ENCODE measurements around the gene SYNDIG1L. TPM values are rescaled to one million over a fixed set of nuclear protein-coding genes. Genes with fewer than 3 reads are reported as not detected.

SYNDIG1L gene
- total RNA-seq, 1 experiment from 2014 or later, result not detected

DNA sequence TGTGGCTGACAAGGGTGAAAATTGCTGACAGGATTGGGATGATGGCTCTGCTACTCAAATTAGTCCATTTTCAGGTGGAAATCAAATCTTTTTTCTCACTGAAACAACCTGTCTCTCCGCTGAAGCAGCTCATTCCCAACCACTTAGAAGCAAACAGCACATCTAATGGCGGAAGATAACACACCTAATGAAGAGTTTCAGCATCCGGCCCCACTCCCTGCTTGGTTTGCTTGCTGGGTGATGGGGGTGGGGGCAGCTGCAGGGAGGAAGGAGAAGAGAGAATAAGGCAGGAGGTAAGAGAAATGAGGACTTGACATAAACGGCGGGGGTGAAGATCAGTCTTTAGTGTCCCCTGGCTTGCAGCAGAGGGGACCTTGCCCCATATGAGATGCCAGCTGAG, 4.0 kb downstream of the SYNDIG1L start:
- H3K27ac ChIP-seq, result no peak overlapping the region
- H3K4me1 ChIP-seq (replicated peaks), result no peaks in the 10 kb centered on the region
- H3K27me3 ChIP-seq (replicated peaks), result peaks cover 21% of the 10 kb centered on the region
- H3K4me3 ChIP-seq, result no peak overlapping the region
- H3K9me3 ChIP-seq (replicated peaks), result no peaks in the 10 kb centered on the region
- H3K36me3 ChIP-seq, result no peaks in the 10 kb centered on the region
- no peak for DNase-seq (ENCODE audit: low read depth in 1 of 2, low spot score in 2 of 2)

GRCh38 chr14:74419086-74419485, 6.9 kb downstream of the SYNDIG1L start:
- no peaks in the 10 kb centered on the region for H3K36me3 ChIP-seq
- H3K4me3 ChIP-seq, result no peak overlapping the region
- peaks cover 23% of the 10 kb centered on the region for H3K27me3 ChIP-seq (replicated peaks)
- no peak overlapping the region for H3K27ac ChIP-seq
- no peak for DNase-seq (ENCODE audit: low read depth in 1 of 2, low spot score in 2 of 2)
- H3K9me3 ChIP-seq (replicated peaks), result no peaks in the 10 kb centered on the region
- H3K4me1 ChIP-seq (replicated peaks), result no peaks in the 10 kb centered on the region

DNA sequence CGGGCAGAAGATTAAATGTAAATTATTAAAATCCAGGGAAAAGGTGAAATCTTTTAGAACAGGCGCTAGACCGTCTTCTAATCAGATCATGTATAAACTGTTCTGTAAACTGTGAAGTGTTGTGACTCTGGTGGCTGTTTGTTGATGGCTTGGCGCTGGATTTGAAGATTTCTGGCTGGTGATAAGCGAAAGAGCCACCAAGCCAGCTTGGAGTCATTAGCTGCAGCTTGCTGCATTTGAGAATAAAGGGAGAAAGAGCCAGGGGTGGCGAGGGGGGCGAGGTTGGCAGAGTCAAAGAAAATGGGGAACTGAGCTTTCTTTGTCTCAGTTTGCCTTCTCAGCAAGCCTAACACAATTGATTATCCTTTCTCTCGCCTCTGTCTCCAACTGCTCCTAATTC, 8.0 kb downstream of the SYNDIG1L start:
- H3K4me1 ChIP-seq (replicated peaks), result no peaks in the 10 kb centered on the region
- H3K9me3 ChIP-seq (replicated peaks), result no peaks in the 10 kb centered on the region
- no peaks in the 10 kb centered on the region for H3K36me3 ChIP-seq
- no peak for DNase-seq (ENCODE audit: low read depth in 1 of 2, low spot score in 2 of 2)
- H3K4me3 ChIP-seq, result no peak overlapping the region
- no peak overlapping the region for H3K27ac ChIP-seq
- H3K27me3 ChIP-seq (replicated peaks), result peaks cover 23% of the 10 kb centered on the region

DNA sequence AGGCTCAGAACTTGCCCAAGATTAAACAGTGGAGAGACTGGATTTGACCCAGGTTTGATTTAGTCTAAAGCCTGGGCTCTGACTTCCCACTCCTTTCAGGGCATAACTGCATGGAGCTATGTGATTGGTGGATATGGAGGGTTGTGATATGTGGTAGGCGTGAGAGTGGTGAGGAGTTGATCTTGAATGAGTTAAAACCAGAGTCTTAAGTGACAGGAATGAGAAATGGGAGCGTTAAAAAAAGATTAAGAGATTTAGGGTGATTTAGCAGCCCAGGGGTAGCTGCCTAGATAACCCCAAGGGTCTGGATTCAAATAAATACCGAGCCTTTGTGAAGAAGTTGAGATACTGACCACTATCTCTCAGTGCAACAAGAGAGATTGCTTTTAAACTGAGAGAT, 8.4 kb downstream of the SYNDIG1L start:
- Histone ChIP-seq H3K4me1 (replicated peaks) (no peaks in the 10 kb centered on the region), H3K9me3 (replicated peaks) (no peaks in the 10 kb centered on the region), H3K36me3 (no peaks in the 10 kb centered on the region), H3K27ac (no peak overlapping the region), H3K4me3 (no peak overlapping the region), H3K27me3 (replicated peaks) (peaks cover 23% of the 10 kb centered on the region)
- DNase-seq (ENCODE audit: low read depth in 1 of 2, low spot score in 2 of 2), result no peak

DNA sequence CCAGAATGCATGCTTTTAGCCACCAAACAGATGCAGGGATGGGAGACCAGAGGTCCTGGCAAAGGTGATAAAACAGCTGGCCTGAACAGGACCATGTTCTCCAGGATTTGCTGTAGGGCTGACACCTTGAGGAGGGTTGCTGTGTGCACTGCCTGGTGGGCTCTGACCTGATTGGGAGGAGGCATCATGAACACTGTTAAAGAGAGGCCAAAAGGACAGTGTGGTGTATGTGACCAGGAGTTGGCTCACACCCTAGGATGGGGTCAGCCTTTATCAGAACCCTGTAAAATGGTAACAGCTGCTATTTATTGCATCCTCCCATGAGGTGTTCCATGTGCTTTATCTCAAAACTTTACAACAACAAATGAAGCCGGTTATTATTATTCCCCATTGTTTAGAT, 8.8 kb downstream of the SYNDIG1L start:
- Histone ChIP-seq H3K27ac (no peak overlapping the region), H3K27me3 (replicated peaks) (peaks cover 23% of the 10 kb centered on the region), H3K9me3 (replicated peaks) (no peaks in the 10 kb centered on the region), H3K4me1 (replicated peaks) (no peaks in the 10 kb centered on the region), H3K36me3 (no peaks in the 10 kb centered on the region), H3K4me3 (no peak overlapping the region)
- no peak for DNase-seq (ENCODE audit: low read depth in 1 of 2, low spot score in 2 of 2)

- H3K4me3 ChIP-seq, result no peak overlapping the region
- H3K9me3 ChIP-seq (replicated peaks), result no peaks in the 10 kb centered on the region
- H3K27ac ChIP-seq, result no peak overlapping the region
- peaks cover 19% of the 10 kb centered on the region for H3K27me3 ChIP-seq (replicated peaks)
- no peaks in the 10 kb centered on the region for H3K36me3 ChIP-seq
- no peak for DNase-seq (ENCODE audit: low read depth in 1 of 2, low spot score in 2 of 2)
- H3K4me1 ChIP-seq (replicated peaks), result no peaks in the 10 kb centered on the region
Observed at GRCh38 chr14:74415115-74415437, 10.9 kb downstream of the SYNDIG1L start.

DNA sequence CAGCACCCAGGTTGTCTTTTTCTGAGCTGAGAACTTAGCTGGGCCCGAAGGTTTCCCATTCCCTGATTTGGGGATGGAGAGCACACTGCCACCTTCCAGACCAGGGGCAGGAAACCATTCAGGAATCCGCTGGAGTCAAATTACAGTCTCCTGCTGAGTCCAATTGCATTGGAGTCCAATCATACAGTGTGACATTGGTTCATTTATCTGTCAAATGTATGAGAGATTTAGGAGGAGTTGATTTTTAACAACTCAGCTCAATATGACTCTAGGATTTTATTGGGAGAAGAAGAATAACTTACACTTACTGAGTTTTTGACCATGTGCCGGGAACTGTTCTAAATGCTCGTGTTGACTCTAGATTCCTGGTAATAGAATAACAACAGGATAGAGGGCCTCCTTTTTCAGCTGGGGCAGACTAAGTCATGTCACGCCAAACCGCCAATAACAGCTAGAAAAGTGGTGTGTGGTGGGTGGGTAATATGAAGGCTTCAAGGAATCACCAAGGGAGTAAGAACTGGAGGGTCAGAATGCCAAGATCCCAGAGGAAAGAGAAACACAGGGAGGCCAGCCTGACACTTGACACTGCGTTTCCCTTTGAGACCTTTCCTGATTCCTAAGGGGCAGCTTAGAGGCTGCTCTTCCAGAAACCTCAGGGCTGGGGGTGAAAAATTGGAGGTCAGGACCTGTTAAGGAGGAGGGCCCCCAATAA, 11.5 kb downstream of the SYNDIG1L start:
- no peak overlapping the region for H3K27ac ChIP-seq
- H3K36me3 ChIP-seq, result no peaks in the 10 kb centered on the region
- peaks cover 19% of the 10 kb centered on the region for H3K27me3 ChIP-seq (replicated peaks)
- no peak overlapping the region for H3K4me3 ChIP-seq
- DNase-seq (ENCODE audit: low read depth in 1 of 2, low spot score in 2 of 2), result no peak
- no peaks in the 10 kb centered on the region for H3K4me1 ChIP-seq (replicated peaks)
- no peaks in the 10 kb centered on the region for H3K9me3 ChIP-seq (replicated peaks)

DNA sequence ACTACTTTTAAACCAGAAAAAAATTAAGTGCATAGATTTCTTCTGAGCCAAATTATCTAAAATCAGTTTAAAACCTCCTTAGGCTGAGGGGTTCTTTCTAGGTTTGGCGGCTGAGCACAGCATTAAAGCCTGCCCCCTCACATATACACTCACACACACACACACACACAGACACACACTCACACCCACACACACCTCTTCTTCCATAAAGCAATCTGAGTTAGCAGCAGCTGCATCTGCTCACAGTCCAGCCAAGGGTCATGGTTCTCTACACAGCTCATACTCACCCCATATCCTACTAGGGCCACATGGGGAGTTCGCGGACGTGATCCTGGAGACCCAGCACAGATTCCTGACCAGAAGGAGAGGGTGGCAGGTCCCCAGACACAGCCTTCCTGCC, 12.4 kb downstream of the SYNDIG1L start:
- Histone ChIP-seq H3K4me3 (no peak overlapping the region), H3K27ac (no peak overlapping the region), H3K27me3 (replicated peaks) (peaks cover 19% of the 10 kb centered on the region), H3K4me1 (replicated peaks) (no peaks in the 10 kb centered on the region), H3K36me3 (no peaks in the 10 kb centered on the region), H3K9me3 (replicated peaks) (no peaks in the 10 kb centered on the region)
- no peak for DNase-seq (ENCODE audit: low read depth in 1 of 2, low spot score in 2 of 2)

DNA sequence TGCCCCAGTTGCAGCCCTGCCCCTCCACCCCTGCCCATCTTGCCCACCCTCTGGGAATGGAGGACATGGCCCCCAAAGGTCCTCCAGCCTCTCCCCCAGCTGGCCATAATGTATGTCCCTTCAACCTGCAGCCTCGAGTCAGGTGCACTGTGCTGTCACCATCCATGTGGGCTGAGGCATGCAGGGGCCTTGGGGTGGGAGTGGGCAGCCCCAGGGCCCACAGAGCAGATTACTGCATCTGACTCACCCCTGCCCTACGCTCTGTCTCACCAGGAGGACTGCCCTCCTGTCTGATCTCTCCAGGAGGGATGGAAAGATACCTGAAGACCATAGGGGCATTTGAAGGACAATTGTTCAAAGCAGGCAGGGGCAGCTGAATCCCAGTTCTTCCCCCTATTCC, 13.3 kb downstream of the SYNDIG1L start:
- no peaks in the 10 kb centered on the region for H3K36me3 ChIP-seq
- no peak for DNase-seq (ENCODE audit: low read depth in 1 of 2, low spot score in 2 of 2)
- peaks cover 10% of the 10 kb centered on the region; the same call in 1 of the 2 replicates for H3K27me3 ChIP-seq (replicated peaks)
- H3K9me3 ChIP-seq (replicated peaks), result no peaks in the 10 kb centered on the region
- H3K4me3 ChIP-seq, result no peak overlapping the region
- no peaks in the 10 kb centered on the region for H3K4me1 ChIP-seq (replicated peaks)
- H3K27ac ChIP-seq, result no peak overlapping the region

- no peak overlapping the region for H3K27ac ChIP-seq
- no peaks in the 10 kb centered on the region for H3K36me3 ChIP-seq
- H3K4me1 ChIP-seq (replicated peaks), result no peaks in the 10 kb centered on the region
- H3K9me3 ChIP-seq (replicated peaks), result no peaks in the 10 kb centered on the region
- H3K27me3 ChIP-seq (replicated peaks), result peaks cover 7% of the 10 kb centered on the region; the same call in 1 of the 2 replicates
- H3K4me3 ChIP-seq, result no peak overlapping the region
- no peak for DNase-seq (ENCODE audit: low read depth in 1 of 2, low spot score in 2 of 2)
Observed at GRCh38 chr14:74411671-74412070, 14.3 kb downstream of the SYNDIG1L start.

- no peak overlapping the region for H3K27ac ChIP-seq
- H3K4me1 ChIP-seq (replicated peaks), result no peaks in the 10 kb centered on the region
- H3K27me3 ChIP-seq (replicated peaks), result peaks cover 1% of the 10 kb centered on the region
- H3K4me3 ChIP-seq, result no peak overlapping the region
- no peaks in the 10 kb centered on the region for H3K36me3 ChIP-seq
- H3K9me3 ChIP-seq (replicated peaks), result no peaks in the 10 kb centered on the region
- no peak for DNase-seq (ENCODE audit: low read depth in 1 of 2, low spot score in 2 of 2)
Observed at GRCh38 chr14:74409441-74409840, 16.6 kb downstream of the SYNDIG1L start.

DNA sequence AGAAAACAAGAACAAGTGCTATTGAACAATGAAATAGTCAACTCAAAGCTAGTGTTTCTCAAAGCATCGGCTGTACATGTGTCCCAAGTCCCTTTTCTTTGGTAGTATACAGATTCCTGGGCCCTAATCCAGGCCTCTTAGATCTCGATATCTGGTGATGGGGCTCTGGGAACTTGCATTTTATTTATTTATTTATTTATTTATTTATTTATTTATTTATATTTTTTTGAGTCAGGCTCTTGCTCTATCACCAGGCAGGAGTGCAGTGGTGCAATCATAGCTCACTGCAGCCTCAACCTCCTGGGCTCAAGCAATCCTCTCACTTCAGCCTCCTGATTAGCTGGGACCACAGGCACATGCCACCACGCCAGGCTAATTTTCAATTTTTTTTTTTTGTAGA, 17.1 kb downstream of the SYNDIG1L start:
- H3K4me1 ChIP-seq (replicated peaks), result no peaks in the 10 kb centered on the region
- no peaks in the 10 kb centered on the region for H3K9me3 ChIP-seq (replicated peaks)
- no peak for DNase-seq (ENCODE audit: low read depth in 1 of 2, low spot score in 2 of 2)
- no peak overlapping the region for H3K27ac ChIP-seq
- H3K4me3 ChIP-seq, result no peak overlapping the region
- H3K27me3 ChIP-seq (replicated peaks), result no peaks in the 10 kb centered on the region; the same call in none of the 2 replicates
- H3K36me3 ChIP-seq, result no peaks in the 10 kb centered on the region

DNA sequence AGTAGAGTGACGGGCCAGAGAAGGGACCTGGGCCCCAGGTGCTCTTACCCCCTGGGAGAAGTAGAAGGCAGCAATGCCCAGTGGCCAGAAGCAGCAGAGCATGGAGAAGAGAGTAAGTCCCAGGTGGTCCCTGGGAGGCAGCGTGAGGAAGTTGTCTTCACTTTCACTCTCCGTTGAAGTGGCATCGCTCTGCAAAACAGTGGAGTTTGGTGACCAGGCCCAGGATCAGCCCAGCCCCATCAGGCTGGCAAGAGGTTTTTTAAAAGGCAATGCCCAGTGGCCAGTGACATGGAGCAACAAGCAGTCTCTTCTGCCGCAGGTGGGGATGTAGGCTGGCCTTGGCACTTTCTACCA, 18.2 kb downstream of the SYNDIG1L start:
- no peak overlapping the region for H3K4me3 ChIP-seq
- no peaks in the 10 kb centered on the region; the same call in 1 of the 2 replicates for H3K27me3 ChIP-seq (replicated peaks)
- no peaks in the 10 kb centered on the region for H3K4me1 ChIP-seq (replicated peaks)
- H3K27ac ChIP-seq, result no peak overlapping the region
- H3K36me3 ChIP-seq, result no peaks in the 10 kb centered on the region
- H3K9me3 ChIP-seq (replicated peaks), result no peaks in the 10 kb centered on the region
- no peak for DNase-seq (ENCODE audit: low read depth in 1 of 2, low spot score in 2 of 2)

DNA sequence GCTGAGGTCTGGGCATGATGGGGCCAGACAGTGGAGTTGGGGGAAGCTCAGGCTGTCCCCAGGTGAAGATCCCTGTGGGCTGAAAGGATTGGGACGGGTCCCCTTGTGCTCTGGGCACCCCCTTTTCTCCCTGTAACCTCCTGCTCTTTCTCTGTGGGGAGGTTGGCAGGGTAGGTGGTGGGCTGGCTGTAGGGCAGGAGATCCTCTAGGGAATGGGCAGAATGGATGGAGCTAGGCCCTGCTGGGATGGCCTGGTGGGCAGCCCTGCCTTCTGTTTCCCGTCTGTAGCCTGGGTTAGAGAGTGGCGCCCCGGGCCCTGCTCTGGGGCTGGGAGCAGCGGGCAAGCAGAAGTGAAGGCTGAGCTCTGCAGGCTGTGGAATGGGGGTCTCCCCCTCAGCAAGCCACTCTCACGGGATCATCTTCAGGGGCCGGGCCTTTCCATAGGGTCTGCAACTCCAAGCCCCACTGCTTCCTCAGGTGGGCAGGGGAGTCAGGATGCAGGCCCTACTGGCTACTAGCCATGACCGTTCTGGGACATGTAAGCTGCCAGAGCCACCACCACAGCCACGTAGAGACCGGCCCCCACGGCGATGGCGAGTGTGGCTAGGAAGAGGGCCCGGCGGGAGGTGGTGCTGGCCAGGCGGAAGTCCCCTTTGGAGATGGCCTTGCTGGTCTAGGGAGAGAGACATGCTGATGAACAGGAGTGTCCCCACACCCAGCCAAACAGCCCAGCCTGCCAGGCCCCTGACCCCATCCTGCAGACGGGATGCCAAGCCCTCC, 18.8 kb downstream of the SYNDIG1L start:
- Histone ChIP-seq H3K4me1 (replicated peaks) (no peaks in the 10 kb centered on the region), H3K9me3 (replicated peaks) (no peaks in the 10 kb centered on the region), H3K4me3 (no peak overlapping the region), H3K27ac (no peak overlapping the region), H3K27me3 (replicated peaks) (no peaks in the 10 kb centered on the region; the same call in 1 of the 2 replicates), H3K36me3 (no peaks in the 10 kb centered on the region)
- no peak for DNase-seq (ENCODE audit: low read depth in 1 of 2, low spot score in 2 of 2)

Measured in SJSA1 (cell line).